ENCODE results near the gene RAB33B.

DNA sequence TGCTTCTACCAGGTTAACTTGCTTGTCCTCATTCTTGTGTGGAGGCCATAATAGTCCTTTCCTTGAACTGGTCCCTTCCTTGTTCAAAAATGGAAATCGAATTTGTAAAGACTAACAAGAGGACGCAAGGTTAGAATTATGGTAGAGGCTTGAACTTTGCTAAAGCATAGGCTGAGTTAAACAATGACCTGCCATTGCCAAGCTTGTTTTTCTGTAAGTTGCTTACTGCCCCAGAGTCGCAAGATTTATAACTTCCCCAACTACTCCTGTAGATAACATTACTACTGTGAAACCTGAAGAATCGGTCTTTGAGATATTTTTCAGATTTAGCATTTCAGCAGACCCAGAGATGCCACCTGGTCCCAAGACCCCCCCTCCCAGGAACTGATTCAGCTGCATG is 45.3 kb downstream of the RAB33B start:
- TF ChIP-seq SP1 (IDR thresholded peaks at IDR 0.05) (no peak), RAD21 (IDR thresholded peaks at IDR 0.05) (no peak), EGR1 (IDR thresholded peaks at IDR 0.05; ENCODE audit: low read depth in 2 of 2) (no peak), TAF1 (conservative IDR thresholded peaks at IDR 0.05) (no peak), YY1 (IDR thresholded peaks at IDR 0.05) (no peak), HNF4A (conservative IDR thresholded peaks at IDR 0.05) (no peak), RXRA (IDR thresholded peaks at IDR 0.05) (no peak), JUND (IDR thresholded peaks at IDR 0.05) (no peak)
- TF ChIP-seq, protein P1, sequence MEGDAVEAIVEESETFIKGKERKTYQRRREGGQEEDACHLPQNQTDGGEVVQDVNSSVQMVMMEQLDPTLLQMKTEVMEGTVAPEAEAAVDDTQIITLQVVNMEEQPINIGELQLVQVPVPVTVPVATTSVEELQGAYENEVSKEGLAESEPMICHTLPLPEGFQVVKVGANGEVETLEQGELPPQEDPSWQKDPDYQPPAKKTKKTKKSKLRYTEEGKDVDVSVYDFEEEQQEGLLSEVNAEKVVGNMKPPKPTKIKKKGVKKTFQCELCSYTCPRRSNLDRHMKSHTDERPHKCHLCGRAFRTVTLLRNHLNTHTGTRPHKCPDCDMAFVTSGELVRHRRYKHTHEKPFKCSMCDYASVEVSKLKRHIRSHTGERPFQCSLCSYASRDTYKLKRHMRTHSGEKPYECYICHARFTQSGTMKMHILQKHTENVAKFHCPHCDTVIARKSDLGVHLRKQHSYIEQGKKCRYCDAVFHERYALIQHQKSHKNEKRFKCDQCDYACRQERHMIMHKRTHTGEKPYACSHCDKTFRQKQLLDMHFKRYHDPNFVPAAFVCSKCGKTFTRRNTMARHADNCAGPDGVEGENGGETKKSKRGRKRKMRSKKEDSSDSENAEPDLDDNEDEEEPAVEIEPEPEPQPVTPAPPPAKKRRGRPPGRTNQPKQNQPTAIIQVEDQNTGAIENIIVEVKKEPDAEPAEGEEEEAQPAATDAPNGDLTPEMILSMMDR (IDR thresholded peaks at IDR 0.05; ENCODE audit: low read depth, low read length, missing input control), result no peak
- TF ChIP-seq, protein P2, sequence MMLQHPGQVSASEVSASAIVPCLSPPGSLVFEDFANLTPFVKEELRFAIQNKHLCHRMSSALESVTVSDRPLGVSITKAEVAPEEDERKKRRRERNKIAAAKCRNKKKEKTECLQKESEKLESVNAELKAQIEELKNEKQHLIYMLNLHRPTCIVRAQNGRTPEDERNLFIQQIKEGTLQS (IDR thresholded peaks at IDR 0.05), result no peak
- TF ChIP-seq, protein P3, sequence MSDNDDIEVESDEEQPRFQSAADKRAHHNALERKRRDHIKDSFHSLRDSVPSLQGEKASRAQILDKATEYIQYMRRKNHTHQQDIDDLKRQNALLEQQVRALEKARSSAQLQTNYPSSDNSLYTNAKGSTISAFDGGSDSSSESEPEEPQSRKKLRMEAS (IDR thresholded peaks at IDR 0.05), result no peak
- TF ChIP-seq, protein P4, sequence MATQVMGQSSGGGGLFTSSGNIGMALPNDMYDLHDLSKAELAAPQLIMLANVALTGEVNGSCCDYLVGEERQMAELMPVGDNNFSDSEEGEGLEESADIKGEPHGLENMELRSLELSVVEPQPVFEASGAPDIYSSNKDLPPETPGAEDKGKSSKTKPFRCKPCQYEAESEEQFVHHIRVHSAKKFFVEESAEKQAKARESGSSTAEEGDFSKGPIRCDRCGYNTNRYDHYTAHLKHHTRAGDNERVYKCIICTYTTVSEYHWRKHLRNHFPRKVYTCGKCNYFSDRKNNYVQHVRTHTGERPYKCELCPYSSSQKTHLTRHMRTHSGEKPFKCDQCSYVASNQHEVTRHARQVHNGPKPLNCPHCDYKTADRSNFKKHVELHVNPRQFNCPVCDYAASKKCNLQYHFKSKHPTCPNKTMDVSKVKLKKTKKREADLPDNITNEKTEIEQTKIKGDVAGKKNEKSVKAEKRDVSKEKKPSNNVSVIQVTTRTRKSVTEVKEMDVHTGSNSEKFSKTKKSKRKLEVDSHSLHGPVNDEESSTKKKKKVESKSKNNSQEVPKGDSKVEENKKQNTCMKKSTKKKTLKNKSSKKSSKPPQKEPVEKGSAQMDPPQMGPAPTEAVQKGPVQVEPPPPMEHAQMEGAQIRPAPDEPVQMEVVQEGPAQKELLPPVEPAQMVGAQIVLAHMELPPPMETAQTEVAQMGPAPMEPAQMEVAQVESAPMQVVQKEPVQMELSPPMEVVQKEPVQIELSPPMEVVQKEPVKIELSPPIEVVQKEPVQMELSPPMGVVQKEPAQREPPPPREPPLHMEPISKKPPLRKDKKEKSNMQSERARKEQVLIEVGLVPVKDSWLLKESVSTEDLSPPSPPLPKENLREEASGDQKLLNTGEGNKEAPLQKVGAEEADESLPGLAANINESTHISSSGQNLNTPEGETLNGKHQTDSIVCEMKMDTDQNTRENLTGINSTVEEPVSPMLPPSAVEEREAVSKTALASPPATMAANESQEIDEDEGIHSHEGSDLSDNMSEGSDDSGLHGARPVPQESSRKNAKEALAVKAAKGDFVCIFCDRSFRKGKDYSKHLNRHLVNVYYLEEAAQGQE (IDR thresholded peaks at IDR 0.05), result no peak
- TF ChIP-seq, protein P5, sequence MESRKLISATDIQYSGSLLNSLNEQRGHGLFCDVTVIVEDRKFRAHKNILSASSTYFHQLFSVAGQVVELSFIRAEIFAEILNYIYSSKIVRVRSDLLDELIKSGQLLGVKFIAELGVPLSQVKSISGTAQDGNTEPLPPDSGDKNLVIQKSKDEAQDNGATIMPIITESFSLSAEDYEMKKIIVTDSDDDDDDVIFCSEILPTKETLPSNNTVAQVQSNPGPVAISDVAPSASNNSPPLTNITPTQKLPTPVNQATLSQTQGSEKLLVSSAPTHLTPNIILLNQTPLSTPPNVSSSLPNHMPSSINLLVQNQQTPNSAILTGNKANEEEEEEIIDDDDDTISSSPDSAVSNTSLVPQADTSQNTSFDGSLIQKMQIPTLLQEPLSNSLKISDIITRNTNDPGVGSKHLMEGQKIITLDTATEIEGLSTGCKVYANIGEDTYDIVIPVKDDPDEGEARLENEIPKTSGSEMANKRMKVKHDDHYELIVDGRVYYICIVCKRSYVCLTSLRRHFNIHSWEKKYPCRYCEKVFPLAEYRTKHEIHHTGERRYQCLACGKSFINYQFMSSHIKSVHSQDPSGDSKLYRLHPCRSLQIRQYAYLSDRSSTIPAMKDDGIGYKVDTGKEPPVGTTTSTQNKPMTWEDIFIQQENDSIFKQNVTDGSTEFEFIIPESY (IDR thresholded peaks at IDR 0.05), result no peak

All from liver (tissue), 3 donors.